AG09309 (cell line): Measurements from ENCODE around the gene PLSCR1.
"Not testable (repeated sequence)": the region's sequence is repeated elsewhere in the genome, so short reads cannot be mapped to it uniquely, and the experiment has no call there.

ENCODE experiments used
- DNase-seq: peaks from one replicate; pipeline ENCODE4 v3.0.0-alpha.2; 2010; ENCODE audit warnings: low read depth
- H3K4me3 ChIP-seq: 2 replicates; pipeline ENCODE4 v1.5.1; 2011; ENCODE audit warnings: mild to moderate bottlenecking, low read depth, low read length, moderate library complexity; ENCODE audit not compliant: control insufficient read depth
- CTCF ChIP-seq: IDR thresholded peaks from 2 replicates; pipeline ENCODE4 v1.5.1; 2011; ENCODE audit warnings: mild to moderate bottlenecking, low read depth, low read length, inconsistent platforms; ENCODE audit not compliant: insufficient read depth, control insufficient read depth; ENCODE audit errors: missing control alignments

PLSCR1 gene

GRCh38 chr3:146504498-146505197, 39.8 kb downstream of the PLSCR1 start:
- H3K4me3 ChIP-seq: no peak overlapping the region
- DNase-seq: no peak
- no peak for TF ChIP-seq CTCF

- no peak overlapping the region for H3K4me3 ChIP-seq
- no peak for TF ChIP-seq CTCF
- DNase-seq: peak; percentile 63
Measured at GRCh38 chr3:146503461-146504202, 40.8 kb downstream of the PLSCR1 start.

- DNase-seq: no peak
- no peak for TF ChIP-seq CTCF
- H3K4me3 ChIP-seq: no peak overlapping the region
Measured at GRCh38 chr3:146502887-146503460, 41.4 kb downstream of the PLSCR1 start.

GRCh38 chr3:146501752-146502151, 42.7 kb downstream of the PLSCR1 start:
- DNase-seq: no peak
- H3K4me3 ChIP-seq: no peak overlapping the region
- no peak for TF ChIP-seq CTCF

- DNase-seq: no peak
- H3K4me3 ChIP-seq: no peak overlapping the region
- no peak for TF ChIP-seq CTCF
Measured at GRCh38 chr3:146499701-146500100, 44.7 kb downstream of the PLSCR1 start.

- no peak overlapping the region for H3K4me3 ChIP-seq
- no peak for DNase-seq
- TF ChIP-seq CTCF: no peak
Measured at GRCh38 chr3:146498002-146498736, 46.2 kb downstream of the PLSCR1 start.

GRCh38 chr3:146497145-146497843, 47.1 kb downstream of the PLSCR1 start:
- not testable (repeated sequence) for H3K4me3 ChIP-seq, DNase-seq
